ENCODE data around the gene DYRK1B. TPM values are rescaled to one million over a fixed set of nuclear protein-coding genes. Genes with fewer than 3 reads are reported as not detected.

Gene DYRK1B
- total RNA-seq, 4 donors from 2014 or later: 1.3 to 15.0 (median 10.1) TPM

DNA sequence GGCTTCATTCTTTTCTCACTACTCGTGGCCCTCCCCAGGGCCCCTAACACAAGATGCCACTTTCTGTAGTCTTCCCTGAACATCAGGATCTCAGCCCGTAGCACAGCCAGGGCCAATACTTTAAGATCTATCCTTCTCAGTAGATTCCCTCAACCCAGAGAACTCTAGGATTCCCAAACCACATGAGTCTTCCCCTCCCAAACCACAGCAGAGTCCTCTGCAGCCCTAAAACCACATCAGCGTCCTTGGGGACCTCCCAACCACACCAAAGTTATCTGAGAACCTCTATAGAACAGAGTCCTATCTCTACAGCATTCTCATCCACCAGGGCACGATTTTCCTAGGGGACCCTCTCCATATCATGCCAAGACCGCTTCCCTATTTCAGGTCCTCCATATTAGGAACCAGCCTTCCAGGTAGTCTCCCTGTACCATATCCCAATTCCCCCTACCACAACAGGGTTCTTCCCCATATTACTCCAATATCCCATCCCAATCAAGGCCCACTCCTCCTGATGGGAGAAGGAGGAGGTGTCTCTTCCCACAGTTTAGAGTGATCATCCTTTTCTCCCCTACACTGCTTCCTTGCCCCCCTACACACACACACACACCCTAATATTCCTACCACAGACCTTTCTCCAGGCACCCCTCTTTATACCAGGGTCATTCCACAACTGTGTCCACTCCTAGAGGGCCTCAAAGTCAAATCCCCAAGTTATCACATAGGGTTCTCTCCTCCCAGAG is 1.4 kb downstream of the DYRK1B start:
- Histone ChIP-seq H3K4me3 (peak overlapping the region; percentile 90 to 92), H3K4me1 (peaks cover 0 to 14% of the 10 kb centered on the region in 2 donors), H3K27me3 (no peaks in the 10 kb centered on the region), H3K9me3 (no peaks in the 10 kb centered on the region), H3K36me3 (no peaks in the 10 kb centered on the region), H3K27ac (peak overlapping the region; percentile 89)
- DNase-seq: no peak
- no peak for TF ChIP-seq POLR2A (IDR thresholded peaks at IDR 0.05)
- TF ChIP-seq, protein P1, sequence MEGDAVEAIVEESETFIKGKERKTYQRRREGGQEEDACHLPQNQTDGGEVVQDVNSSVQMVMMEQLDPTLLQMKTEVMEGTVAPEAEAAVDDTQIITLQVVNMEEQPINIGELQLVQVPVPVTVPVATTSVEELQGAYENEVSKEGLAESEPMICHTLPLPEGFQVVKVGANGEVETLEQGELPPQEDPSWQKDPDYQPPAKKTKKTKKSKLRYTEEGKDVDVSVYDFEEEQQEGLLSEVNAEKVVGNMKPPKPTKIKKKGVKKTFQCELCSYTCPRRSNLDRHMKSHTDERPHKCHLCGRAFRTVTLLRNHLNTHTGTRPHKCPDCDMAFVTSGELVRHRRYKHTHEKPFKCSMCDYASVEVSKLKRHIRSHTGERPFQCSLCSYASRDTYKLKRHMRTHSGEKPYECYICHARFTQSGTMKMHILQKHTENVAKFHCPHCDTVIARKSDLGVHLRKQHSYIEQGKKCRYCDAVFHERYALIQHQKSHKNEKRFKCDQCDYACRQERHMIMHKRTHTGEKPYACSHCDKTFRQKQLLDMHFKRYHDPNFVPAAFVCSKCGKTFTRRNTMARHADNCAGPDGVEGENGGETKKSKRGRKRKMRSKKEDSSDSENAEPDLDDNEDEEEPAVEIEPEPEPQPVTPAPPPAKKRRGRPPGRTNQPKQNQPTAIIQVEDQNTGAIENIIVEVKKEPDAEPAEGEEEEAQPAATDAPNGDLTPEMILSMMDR (IDR thresholded peaks at IDR 0.05): no peak
- intact Hi-C loops (cut with DNase I; ENCODE audit: low total_unique reads): no loop called here

- no peaks in the 10 kb centered on the region for H3K9me3 ChIP-seq
- H3K4me3 ChIP-seq: no peak overlapping the region
- no peak for DNase-seq
- H3K27ac ChIP-seq: no peak overlapping the region
- intact Hi-C loops (cut with DNase I; ENCODE audit: low total_unique reads): no loop called here
- H3K27me3 ChIP-seq: no peaks in the 10 kb centered on the region
- TF ChIP-seq, protein P1 (IDR thresholded peaks at IDR 0.05): no peak
- no peak for TF ChIP-seq POLR2A (IDR thresholded peaks at IDR 0.05)
- H3K4me1 ChIP-seq: peaks cover 0 to 14% of the 10 kb centered on the region in 2 donors
- no peaks in the 10 kb centered on the region for H3K36me3 ChIP-seq
Observed at GRCh38 chr19:39831679-39832078, 2.3 kb downstream of the DYRK1B start.

GRCh38 chr19:39830847-39831246 is 3.1 kb downstream of the DYRK1B start:
- Histone ChIP-seq H3K27me3 (no peaks in the 10 kb centered on the region), H3K9me3 (no peaks in the 10 kb centered on the region), H3K27ac (no peak overlapping the region), H3K4me3 (no peak overlapping the region), H3K36me3 (no peaks in the 10 kb centered on the region), H3K4me1 (peaks cover 0 to 14% of the 10 kb centered on the region in 2 donors)
- DNase-seq: no peak
- TF ChIP-seq POLR2A (IDR thresholded peaks at IDR 0.05): no peak
- TF ChIP-seq, protein P1 (IDR thresholded peaks at IDR 0.05): no peak
- intact Hi-C loops (cut with DNase I; ENCODE audit: low total_unique reads): no loop called here

- Histone ChIP-seq H3K9me3 (no peaks in the 10 kb centered on the region), H3K27ac (no peak overlapping the region), H3K36me3 (no peaks in the 10 kb centered on the region), H3K4me1 (peaks cover 0 to 14% of the 10 kb centered on the region in 2 donors), H3K27me3 (no peaks in the 10 kb centered on the region), H3K4me3 (no peak overlapping the region)
- DNase-seq: no peak
- no peak for TF ChIP-seq POLR2A (IDR thresholded peaks at IDR 0.05)
- TF ChIP-seq, protein P1 (IDR thresholded peaks at IDR 0.05): no peak
- intact Hi-C loops (cut with DNase I; ENCODE audit: low total_unique reads): no loop called here
Observed at GRCh38 chr19:39830406-39830805, 3.6 kb downstream of the DYRK1B start.

DNA sequence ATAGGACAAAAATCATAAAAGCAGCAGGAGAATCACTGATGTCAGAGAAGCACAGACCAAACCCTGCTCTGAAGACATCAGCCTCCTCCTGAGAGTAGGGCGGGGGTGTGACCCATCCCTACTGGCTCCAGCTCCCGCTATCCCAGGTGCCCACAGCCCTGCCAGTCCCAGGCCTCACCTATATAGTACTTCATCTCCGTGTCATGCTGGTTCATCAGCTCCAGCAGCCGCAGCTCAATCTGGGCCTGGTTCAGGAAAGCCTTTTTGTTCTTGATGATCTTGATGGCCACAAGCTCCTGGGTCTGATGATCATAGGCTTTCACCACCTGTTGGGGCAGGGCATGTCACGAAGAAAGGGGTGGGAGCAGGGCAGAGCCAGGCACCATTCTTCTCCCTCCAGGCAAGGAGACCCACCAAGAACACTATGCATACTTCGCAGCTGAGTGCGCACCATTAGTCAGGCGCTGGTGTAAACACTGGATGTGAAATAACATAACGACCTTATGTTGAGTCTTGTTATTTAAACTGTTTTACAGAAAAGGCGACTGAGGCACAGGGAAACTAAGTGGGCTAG is 4.2 kb downstream of the DYRK1B start:
- peaks cover 0 to 14% of the 10 kb centered on the region in 2 donors for H3K4me1 ChIP-seq
- H3K27ac ChIP-seq: no peak overlapping the region
- no peaks in the 10 kb centered on the region for H3K36me3 ChIP-seq
- H3K27me3 ChIP-seq: no peaks in the 10 kb centered on the region
- intact Hi-C loops (cut with DNase I; ENCODE audit: low total_unique reads): no loop called here
- TF ChIP-seq, protein P1 (IDR thresholded peaks at IDR 0.05): no peak
- no peak for TF ChIP-seq POLR2A (IDR thresholded peaks at IDR 0.05)
- H3K4me3 ChIP-seq: no peak overlapping the region
- H3K9me3 ChIP-seq: no peaks in the 10 kb centered on the region
- no peak for DNase-seq

Measured in uterus (tissue), 4 donors.